Endothelial cell of umbilical vein (primary cell): ENCODE data around the gene MTX1. TPM values are rescaled to one million over a fixed set of nuclear protein-coding genes. Genes with fewer than 3 reads are reported as not detected.
"Not testable (repeated sequence)": the region's sequence is repeated elsewhere in the genome, so short reads cannot be mapped to it uniquely, and the experiment has no call there.

ENCODE experiments used
- BruUV-seq: library from RNA; stranded (reverse); fragments of 400-500 nt; replicated peaks from 2 replicates; lab custom pipeline; 2021; lab: Mats Ljungman, UMichigan
- CTCF ChIA-PET: fragments of 300-600, 350-600 bp; sonication (Branson Sonifier 250); formaldehyde crosslinking; loops from one replicate; lab custom pipeline; 2021; ENCODE audit warnings: antibody characterized with exemption, inconsistent platforms; lab: Charles Lee
- POLR2A ChIA-PET: fragments of 300-600, 350-600 bp; sonication (Branson Sonifier 250); formaldehyde crosslinking; loops from one replicate; lab custom pipeline; 2021; ENCODE audit warnings: antibody characterized with exemption, inconsistent platforms; lab: Charles Lee
- DNase-seq: peaks from one replicate; pipeline ENCODE4 v3.0.0-alpha.2; 2011; ENCODE audit warnings: low read depth, low spot score
- FAIRE-seq: peaks from 2 replicates; lab custom pipeline; 2011; peaks lifted over from hg19 to GRCh38; lab: Jason Lieb, UNC
- H2AFZ ChIP-seq: 2 replicates; pipeline ENCODE4 v1.6.0; 2012; ENCODE audit warnings: low read depth, low read length, control low read depth, inconsistent platforms
- H3K27ac ChIP-seq: 2 replicates; pipeline ENCODE4 v1.5.1; 2011; ENCODE audit warnings: low read depth, mild to moderate bottlenecking, control low read depth, low read length, moderate library complexity; ENCODE audit not compliant: insufficient read depth
- H3K27me3 ChIP-seq, 2 experiments: 2 replicates each; pipeline versions ENCODE4 v1.6.0 to v1.6.1; 2011; ENCODE audit warnings: low read length in 2 of 2, mixed read lengths in 1 of 2; ENCODE audit not compliant: control insufficient read depth in 2 of 2, insufficient read depth in 2 of 2
- H3K36me3 ChIP-seq, 2 experiments: 2 replicates in 1 of 2; 3 replicates in 1 of 2; pipeline ENCODE4 v1.5.1; 2011; ENCODE audit warnings: low read length in 2 of 2, mild to moderate bottlenecking in 1 of 2, moderate library complexity in 1 of 2; ENCODE audit not compliant: control insufficient read depth in 2 of 2, insufficient read depth in 2 of 2; ENCODE audit errors: extremely low read depth in 1 of 2
- H3K4me1 ChIP-seq: 3 replicates; pipeline ENCODE4 v1.5.1; 2011; ENCODE audit warnings: mild to moderate bottlenecking, low read length; ENCODE audit not compliant: control insufficient read depth, insufficient read depth; ENCODE audit errors: extremely low read depth
- H3K4me2 ChIP-seq: 2 replicates; pipeline ENCODE4 v1.6.1; 2011; ENCODE audit warnings: low read length, control low read depth, mixed read lengths; ENCODE audit not compliant: insufficient read depth
- H3K4me3 ChIP-seq, 3 experiments: fragments of 200-600 bp in 1 of 3; sonication (generic), shearing (Covaris generic) in 1 of 3; replicated peaks in 1 of 3; 2 replicates each; pipeline ENCODE4 v1.5.1; 2011 to 2016; ENCODE audit warnings: control low read depth in 3 of 3, low read length in 3 of 3, mild to moderate bottlenecking in 2 of 3, inconsistent platforms in 1 of 3, low read depth in 1 of 3, moderate library complexity in 1 of 3; ENCODE audit not compliant: insufficient read depth in 1 of 3
- H3K79me2 ChIP-seq: 2 replicates; pipeline ENCODE4 v1.6.0; 2012; ENCODE audit warnings: low read length, inconsistent platforms; ENCODE audit not compliant: control insufficient read depth, insufficient read depth
- H3K9ac ChIP-seq: replicated peaks from 2 replicates; pipeline ENCODE3; 2011; ENCODE audit warnings: low read length, control low read depth; ENCODE audit not compliant: insufficient read depth; ENCODE audit errors: extremely low read depth
- H3K9me1 ChIP-seq: replicated peaks from 3 replicates; pipeline ENCODE4 v1.6.0; 2011; ENCODE audit warnings: mild to moderate bottlenecking, low read length; ENCODE audit not compliant: control insufficient read depth, insufficient read depth; ENCODE audit errors: extremely low read depth
- H3K9me3 ChIP-seq: replicated peaks from 2 replicates; pipeline ENCODE4 v1.5.1; 2012; ENCODE audit warnings: low read length, inconsistent platforms; ENCODE audit not compliant: control insufficient read depth, insufficient read depth
- H4K20me1 ChIP-seq: replicated peaks from 2 replicates; pipeline ENCODE3; 2011; ENCODE audit warnings: mild to moderate bottlenecking, low read length; ENCODE audit not compliant: control insufficient read depth, insufficient read depth; ENCODE audit errors: extremely low read depth
- CTCF ChIP-seq, 2 donors: IDR thresholded peaks; 1 replicate in 1 of 2; 2 replicates in 1 of 2; pipeline ENCODE4 v1.5.1; 2011; ENCODE audit warnings: low read length in 2 of 2, mild to moderate bottlenecking in 2 of 2, moderate library complexity in 2 of 2, control low read depth in 1 of 2, inconsistent platforms in 1 of 2, low read depth in 1 of 2; ENCODE audit not compliant: insufficient read depth in 1 of 2; ENCODE audit errors: extremely low read depth in 1 of 2
- MYC ChIP-seq: IDR thresholded peaks from one replicate; pipeline ENCODE4 v1.6.1; 2011; ENCODE audit warnings: mild to moderate bottlenecking, low read depth, low read length
- dilution Hi-C: fragments of 300-500 bp; cut with MboI; formaldehyde crosslinking; loops from one replicate; pipeline ENCODE4 v1.15.0; 2019; ENCODE audit warnings: low sequenced_read_pairs; ENCODE audit not compliant: extremely low pct_ligation_motif_present
- intact Hi-C: fragments of 100-400 bp; cut with micrococcal nuclease; formaldehyde crosslinking; loops from one replicate; pipeline ENCODE4 v1.10.0; 2022
- polyA plus RNA-seq, 4 experiments: library from polyadenylated mRNA; depleted of rRNA in 3 of 4; stranded (reverse) in 3 of 4; unstranded in 1 of 4; fragments of >200 nt; gene quantifications; 2 replicates each; pipeline versions ENCODE4 v1.2.1 to v1.2.3, GENCODE V29; 2011 to 2012; ENCODE audit warnings: missing spikeins in 1 of 4
- total RNA-seq: library from RNA; stranded (reverse); gene quantifications from 2 replicates; pipeline ENCODE4 v1.2.3, GENCODE V29; 2021

The MTX1 gene
- total and polyA plus RNA-seq, 2 donors (not counting 3 experiments of a cell fraction or from before 2014, with no cell fraction given) = 53.0 to 109 TPM

DNA sequence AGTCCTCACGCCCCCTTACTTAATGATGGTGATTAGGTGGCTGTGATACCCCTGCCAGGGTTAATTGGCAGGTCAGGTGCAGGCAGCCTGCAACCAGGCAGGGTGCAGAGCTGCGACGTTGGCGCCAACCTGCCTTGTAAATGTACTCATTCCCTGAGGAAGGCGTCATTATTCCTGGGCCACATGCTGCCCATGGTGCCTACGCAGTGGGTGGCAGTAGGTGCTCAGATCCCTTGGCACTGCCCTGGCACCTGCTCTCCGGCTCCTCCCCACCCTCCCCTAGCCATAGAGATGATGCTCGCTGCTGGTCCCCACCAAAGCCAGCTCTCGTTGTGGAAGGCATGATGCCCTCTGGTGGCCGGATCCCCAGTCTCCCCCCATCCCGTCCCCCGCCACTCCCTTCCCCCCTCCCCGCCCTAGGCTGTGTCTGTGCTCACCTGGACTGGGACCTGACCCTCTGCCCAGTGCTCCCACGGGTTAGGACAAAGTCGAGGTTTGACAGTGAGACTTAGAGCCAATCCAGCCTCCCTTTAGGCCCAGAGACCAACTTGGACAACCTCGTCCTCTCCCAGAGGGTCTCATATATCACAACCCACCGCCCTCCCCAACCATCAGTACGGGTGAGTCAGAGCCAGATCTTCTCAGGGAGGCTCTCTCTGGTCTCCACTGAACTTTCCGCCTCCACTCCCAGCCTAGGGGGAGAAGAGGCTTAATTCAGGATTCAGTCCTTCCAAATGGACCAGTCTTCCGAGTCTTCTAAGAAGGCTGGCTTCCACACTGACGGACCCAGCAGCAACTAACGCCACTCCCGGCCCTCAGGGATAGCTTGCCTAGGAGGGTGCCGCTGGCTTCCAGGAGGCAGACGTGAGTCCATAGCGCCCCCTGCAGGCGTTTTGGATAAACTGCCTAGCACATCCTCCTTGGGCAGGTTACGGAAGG, 41.1 kb upstream of the MTX1 start:
- peak; percentile 98 for FAIRE-seq
- dilution Hi-C loops = no loop called here
- H3K9ac ChIP-seq = no peak overlapping the region

GRCh38 chr1:155168105-155168445, 40.4 kb upstream of the MTX1 start:
- FAIRE-seq, H3K27me3 ChIP-seq, H3K27ac ChIP-seq, intact Hi-C loops, H3K9me3 ChIP-seq, H3K36me3 ChIP-seq, dilution Hi-C loops, H3K4me3 ChIP-seq, BruUV-seq, H2AFZ ChIP-seq, H4K20me1 ChIP-seq, H3K4me2 ChIP-seq, DNase-seq, H3K9me1 ChIP-seq, H3K9ac ChIP-seq: not testable (repeated sequence)
- POLR2A ChIA-PET = interaction anchor here (1.7 kb wide), 1 partner anchor 76 kb away, joined by 5 read pairs; no protein-coding TSS in a partner anchor
- CTCF ChIA-PET = interaction anchor here (0.6 to 8.3 kb wide), 33 partner anchors 10 to 608 kb away, joined by 3 to 673 read pairs (median 6); partner anchors contain the start of genes DPM3, EFNA1, EFNA3 and LENEP
- Histone ChIP-seq H3K4me1 (peaks cover 22% of the 10 kb centered on the region), H3K79me2 (peaks cover 16% of the 10 kb centered on the region)

More for the DNA sequence above, 41.1 kb upstream of the MTX1 start:
- peak; percentile 91 for DNase-seq
- Histone ChIP-seq H3K9me3 (no peaks in the 10 kb centered on the region), H2AFZ (peak overlapping the region; percentile 53), H4K20me1 (no peaks in the 10 kb centered on the region), H3K27me3 (no peaks in the 10 kb centered on the region), H3K4me3 (peak overlapping the region in 1 of 3 experiments; percentile 9), H3K36me3 (peaks cover 3 to 9% of the 10 kb centered on the region in 2 experiments), H3K27ac (peak overlapping the region; percentile 45), H3K4me1 (peaks cover 22% of the 10 kb centered on the region), H3K79me2 (peaks cover 10% of the 10 kb centered on the region), H3K9me1 (no peaks in the 10 kb centered on the region), H3K4me2 (no peak overlapping the region)
- CTCF ChIA-PET = interaction anchor here (0.6 to 8.3 kb wide), 35 partner anchors 9 to 608 kb away, joined by 3 to 673 read pairs (median 6); partner anchors contain the start of genes DPM3, EFNA1, EFNA3 and LENEP
- POLR2A ChIA-PET = interaction anchor here (0.8 to 1.7 kb wide), 3 partner anchors 33 to 76 kb away, joined by 4 to 5 read pairs (median 4); no protein-coding TSS in a partner anchor
- BruUV-seq = no TSS peak
- intact Hi-C loops = loop anchor here (1.0 kb wide), 5 partner anchors 27 to 122 kb away; partner anchors contain the start of genes DPM3, EFNA1 and SLC50A1
- TF ChIP-seq MYC (no peak), CTCF (IDR thresholded peaks at IDR 0.05; ENCODE audit: extremely low read depth in 1 of 2, insufficient read depth in 1 of 2, low read depth in 1 of 2, low read length in 2 of 2) (peak; percentile 88 to 90)
